ENCODE results near the gene CGB2. TPM values are rescaled to one million over a fixed set of nuclear protein-coding genes. Genes with fewer than 3 reads are reported as not detected.

The CGB2 gene
- total RNA-seq, 1 experiment from 2014 or later: not detected

GRCh38 chr19:48988860-48989259 is 42.8 kb upstream of the CGB2 start:
- Histone ChIP-seq H3K27me3 (replicated peaks; ENCODE audit: control insufficient read depth, insufficient read depth, low read length) (no peaks in the 10 kb centered on the region), H3K36me3 (ENCODE audit: control insufficient read depth, insufficient read depth, low read length) (peaks cover 5% of the 10 kb centered on the region; the same call in 1 of the 2 replicates), H3K4me3 (ENCODE audit: low read depth, low read length) (no peak overlapping the region), H3K9me3 (no peaks in the 10 kb centered on the region), H3K4me1 (peaks cover 13% of the 10 kb centered on the region; the same call in 1 of the 2 replicates)
- H3K27me3 Mint-ChIP-seq (ENCODE audit: insufficient read depth, unreplicated experiment): no peaks in the 10 kb centered on the region
- BruUV-seq (replicated peaks): no TSS peak
- H3K27ac Mint-ChIP-seq (ENCODE audit: unreplicated experiment): peak overlapping the region; percentile 65
- peaks cover 77% of the 10 kb centered on the region for H3K36me3 Mint-ChIP-seq (ENCODE audit: insufficient read depth, unreplicated experiment)
- H3K4me1 Mint-ChIP-seq (ENCODE audit: low read depth, unreplicated experiment): peaks cover 23% of the 10 kb centered on the region
- H3K9me3 Mint-ChIP-seq (ENCODE audit: unreplicated experiment): no peaks in the 10 kb centered on the region
- POLR2A ChIA-PET: interaction anchor here (1.4 kb wide), 1 partner anchor 25 kb away, joined by 3 read pairs; no protein-coding TSS in a partner anchor
- TF ChIP-seq CTCF (IDR thresholded peaks at IDR 0.05; ENCODE audit: insufficient read depth in 1 of 2, low read depth in 1 of 2, low read length in 1 of 2, severe bottlenecking in 1 of 2, unreplicated experiment in 1 of 2): no peak
- H3K4me3 Mint-ChIP-seq (ENCODE audit: unreplicated experiment): no peak overlapping the region
- DNase-seq: no peak
- CTCF ChIA-PET: no interaction called here
- intact Hi-C loops (cut with micrococcal nuclease; ENCODE audit: unreplicated experiment): no loop called here

GRCh38 chr19:48989701-48990291 is 41.9 kb upstream of the CGB2 start:
- BruUV-seq (replicated peaks): no TSS peak
- Histone ChIP-seq H3K27me3 (replicated peaks; ENCODE audit: control insufficient read depth, insufficient read depth, low read length) (no peaks in the 10 kb centered on the region), H3K9me3 (no peaks in the 10 kb centered on the region), H3K36me3 (ENCODE audit: control insufficient read depth, insufficient read depth, low read length) (peaks cover 5% of the 10 kb centered on the region; the same call in 1 of the 2 replicates), H3K4me3 (ENCODE audit: low read depth, low read length) (no peak overlapping the region), H3K4me1 (peaks cover 13% of the 10 kb centered on the region; the same call in 1 of the 2 replicates)
- Mint-ChIP-seq H3K4me3 (ENCODE audit: unreplicated experiment) (peak overlapping the region; percentile 5), H3K9me3 (ENCODE audit: unreplicated experiment) (no peaks in the 10 kb centered on the region), H3K4me1 (ENCODE audit: low read depth, unreplicated experiment) (peaks cover 25% of the 10 kb centered on the region), H3K36me3 (ENCODE audit: insufficient read depth, unreplicated experiment) (peaks cover 78% of the 10 kb centered on the region), H3K27ac (ENCODE audit: unreplicated experiment) (peak overlapping the region; percentile 65), H3K27me3 (ENCODE audit: insufficient read depth, unreplicated experiment) (no peaks in the 10 kb centered on the region)
- no peak for TF ChIP-seq CTCF (IDR thresholded peaks at IDR 0.05; ENCODE audit: insufficient read depth in 1 of 2, low read depth in 1 of 2, low read length in 1 of 2, severe bottlenecking in 1 of 2, unreplicated experiment in 1 of 2)
- DNase-seq: peak; percentile 51 to 72
- ChIA-PET CTCF (no interaction called here), POLR2A (interaction anchor here (0.6 to 1.4 kb wide), 2 partner anchors 26 to 180 kb away, joined by 3 read pairs; no protein-coding TSS in a partner anchor)
- intact Hi-C loops (cut with micrococcal nuclease; ENCODE audit: unreplicated experiment): loop anchor here (5.0 to 10.0 kb wide), 2 partner anchors 83 to 235 kb away; partner anchors contain the start of gene KCNA7

- Mint-ChIP-seq H3K36me3 (ENCODE audit: insufficient read depth, unreplicated experiment) (peaks cover 78% of the 10 kb centered on the region), H3K4me1 (ENCODE audit: low read depth, unreplicated experiment) (peaks cover 31% of the 10 kb centered on the region), H3K4me3 (ENCODE audit: unreplicated experiment) (peak overlapping the region; percentile 5), H3K27me3 (ENCODE audit: insufficient read depth, unreplicated experiment) (no peaks in the 10 kb centered on the region), H3K9me3 (ENCODE audit: unreplicated experiment) (no peaks in the 10 kb centered on the region), H3K27ac (ENCODE audit: unreplicated experiment) (peak overlapping the region; percentile 65)
- CTCF ChIA-PET: no interaction called here
- no peak for DNase-seq
- no TSS peak for BruUV-seq (replicated peaks)
- intact Hi-C loops (cut with micrococcal nuclease; ENCODE audit: unreplicated experiment): loop anchor here (5.0 to 10.0 kb wide), 2 partner anchors 82 to 234 kb away; partner anchors contain the start of gene KCNA7
- peaks cover 13% of the 10 kb centered on the region; the same call in 1 of the 2 replicates for H3K4me1 ChIP-seq
- POLR2A ChIA-PET: no interaction called here
- no peaks in the 10 kb centered on the region for H3K27me3 ChIP-seq (replicated peaks; ENCODE audit: control insufficient read depth, insufficient read depth, low read length)
- no peak for TF ChIP-seq CTCF (IDR thresholded peaks at IDR 0.05; ENCODE audit: insufficient read depth in 1 of 2, low read depth in 1 of 2, low read length in 1 of 2, severe bottlenecking in 1 of 2, unreplicated experiment in 1 of 2)
- H3K36me3 ChIP-seq (ENCODE audit: control insufficient read depth, insufficient read depth, low read length): peaks cover 5% of the 10 kb centered on the region; the same call in 1 of the 2 replicates
- no peak overlapping the region for H3K4me3 ChIP-seq (ENCODE audit: low read depth, low read length)
- no peaks in the 10 kb centered on the region for H3K9me3 ChIP-seq
Observed at GRCh38 chr19:48990400-48990799, 41.3 kb upstream of the CGB2 start.

Measured in Caco-2 (cell line).